Tibial artery (tissue), 4 donors: ENCODE measurements around the gene ZNF212.

Experiments
- DNase-seq, 2 donors: peaks; one replicate each; pipeline ENCODE4 v3.0.0-alpha.2; 2019
- H3K27ac ChIP-seq, 2 donors: fragments of 200-600 bp; sonication (generic) in 1 of 2; 1 replicate in 1 of 2; 2 replicates in 1 of 2; pipeline ENCODE4 v1.5.1; 2018 to 2019; ENCODE audit warnings: mild to moderate bottlenecking in 1 of 2
- H3K27me3 ChIP-seq, 2 donors: fragments of 200-600 bp; sonication (generic) in 1 of 2; one replicate each; pipeline versions ENCODE4 v1.5.1 to v1.6.0; 2016 to 2019
- H3K36me3 ChIP-seq, 3 donors: fragments of 200-600 bp; sonication (generic) in 2 of 3; one replicate each; pipeline ENCODE4 v1.5.1; 2016 to 2019; ENCODE audit warnings: mild to moderate bottlenecking in 2 of 3
- H3K4me1 ChIP-seq, 4 donors: fragments of 200-600 bp; sonication (generic) in 2 of 4; 1 replicate in 3 of 4; 2 replicates in 1 of 4; pipeline ENCODE4 v1.5.1; 2016 to 2019
- H3K4me3 ChIP-seq, 2 donors: fragments of 200-600 bp; sonication (generic) in 1 of 2; 1 replicate in 1 of 2; 2 replicates in 1 of 2; pipeline ENCODE4 v1.5.1; 2018 to 2019; ENCODE audit warnings: mild to moderate bottlenecking in 2 of 2
- H3K9me3 ChIP-seq, 3 donors: fragments of 200-600 bp; sonication (generic) in 1 of 3; one replicate each; pipeline ENCODE4 v1.5.1; 2016 to 2019
- CTCF ChIP-seq, 2 experiments: fragments of 200-600 bp in 1 of 2; fragments of 450-650 bp in 1 of 2; IDR thresholded peaks; one replicate each; pipeline ENCODE4 v1.5.1; 2017 to 2019; ENCODE audit warnings: antibody characterized with exemption in 2 of 2, mild to moderate bottlenecking in 1 of 2, moderate library complexity in 1 of 2
- intact Hi-C: fragments of 100-400 bp; cut with DNase I; formaldehyde crosslinking; loops from one replicate; pipeline ENCODE4 v1.15.0; 2023; ENCODE audit warnings: low total_unique reads

Gene ZNF212

DNA sequence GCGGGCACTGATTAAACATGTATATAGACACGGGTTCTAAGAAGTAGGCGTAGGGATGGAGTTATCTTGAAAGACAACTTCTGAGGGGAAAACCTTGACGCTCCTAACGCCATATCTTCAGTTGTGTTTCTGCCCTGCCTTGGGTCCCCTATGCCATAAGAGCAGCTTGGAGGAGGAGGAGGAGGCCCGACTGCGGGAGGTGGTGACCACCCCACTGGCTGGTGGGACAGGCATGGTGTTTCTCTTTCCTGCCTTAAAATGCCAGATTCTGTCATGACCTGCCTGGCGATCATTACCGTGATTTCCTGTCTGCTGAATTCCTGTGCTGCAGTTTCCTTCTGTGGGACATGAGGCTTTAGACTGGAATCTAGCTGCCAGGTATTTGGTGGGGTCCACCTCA, 38.4 kb downstream of the ZNF212 start:
- Histone ChIP-seq H3K27ac (no peak overlapping the region), H3K4me1 (no peaks in the 10 kb centered on the region), H3K36me3 (peaks cover 41 to 81% (median 66%) of the 10 kb centered on the region in 3 donors), H3K9me3 (no peaks in the 10 kb centered on the region), H3K4me3 (no peak overlapping the region), H3K27me3 (no peaks in the 10 kb centered on the region)
- no peak for DNase-seq
- no peak for TF ChIP-seq CTCF (IDR thresholded peaks at IDR 0.05)
- intact Hi-C loops: no loop called here

GRCh38 chr7:149278396-149278795, 38.9 kb downstream of the ZNF212 start:
- peaks cover 37 to 75% (median 66%) of the 10 kb centered on the region in 3 donors for H3K36me3 ChIP-seq
- no peak overlapping the region for H3K27ac ChIP-seq

GRCh38 chr7:149279111-149279743, 39.8 kb downstream of the ZNF212 start:
- no peak for DNase-seq
- H3K4me3 ChIP-seq: no peak overlapping the region
- H3K27ac ChIP-seq: no peak overlapping the region
- peaks cover 37 to 70% (median 66%) of the 10 kb centered on the region in 3 donors for H3K36me3 ChIP-seq
- H3K9me3 ChIP-seq: no peaks in the 10 kb centered on the region
- no peaks in the 10 kb centered on the region for H3K27me3 ChIP-seq
- no peaks in the 10 kb centered on the region for H3K4me1 ChIP-seq
- no peak for TF ChIP-seq CTCF (IDR thresholded peaks at IDR 0.05)
- intact Hi-C loops: no loop called here

More at GRCh38 chr7:149278396-149278795, 38.9 kb downstream of the ZNF212 start:
- Histone ChIP-seq H3K4me3 (no peak overlapping the region), H3K4me1 (no peaks in the 10 kb centered on the region), H3K9me3 (no peaks in the 10 kb centered on the region), H3K27me3 (no peaks in the 10 kb centered on the region)
- intact Hi-C loops: no loop called here
- TF ChIP-seq CTCF (IDR thresholded peaks at IDR 0.05): no peak
- DNase-seq: no peak

- H3K27ac ChIP-seq: no peak overlapping the region
- no peak for DNase-seq
- H3K4me1 ChIP-seq: peaks cover 0 to 8% (median 4%) of the 10 kb centered on the region in 4 donors
- intact Hi-C loops: no loop called here
- H3K9me3 ChIP-seq: no peaks in the 10 kb centered on the region
- no peak overlapping the region for H3K4me3 ChIP-seq
- no peak for TF ChIP-seq CTCF (IDR thresholded peaks at IDR 0.05)
- H3K36me3 ChIP-seq: peaks cover 33 to 69% (median 58%) of the 10 kb centered on the region in 3 donors
- no peaks in the 10 kb centered on the region for H3K27me3 ChIP-seq
Measured at GRCh38 chr7:149280151-149280550, 40.7 kb downstream of the ZNF212 start.

- intact Hi-C loops: no loop called here
- no peak for TF ChIP-seq CTCF (IDR thresholded peaks at IDR 0.05)
- no peak for DNase-seq
- Histone ChIP-seq H3K4me1 (peaks cover 0 to 15% (median 10%) of the 10 kb centered on the region in 4 donors), H3K27me3 (no peaks in the 10 kb centered on the region), H3K9me3 (no peaks in the 10 kb centered on the region), H3K4me3 (no peak overlapping the region), H3K36me3 (peaks cover 26 to 62% (median 51%) of the 10 kb centered on the region in 3 donors), H3K27ac (no peak overlapping the region)
Measured at GRCh38 chr7:149280661-149281507, 41.4 kb downstream of the ZNF212 start.
